ENCODE data around the gene GINS3. TPM values are rescaled to one million over a fixed set of nuclear protein-coding genes. Genes with fewer than 3 reads are reported as not detected.
"Not testable (repeated sequence)": the region's sequence is repeated elsewhere in the genome, so short reads cannot be mapped to it uniquely, and the experiment has no call there.

Gene GINS3
- total RNA-seq, 1 experiment from 2014 or later = 46.4 TPM

DNA sequence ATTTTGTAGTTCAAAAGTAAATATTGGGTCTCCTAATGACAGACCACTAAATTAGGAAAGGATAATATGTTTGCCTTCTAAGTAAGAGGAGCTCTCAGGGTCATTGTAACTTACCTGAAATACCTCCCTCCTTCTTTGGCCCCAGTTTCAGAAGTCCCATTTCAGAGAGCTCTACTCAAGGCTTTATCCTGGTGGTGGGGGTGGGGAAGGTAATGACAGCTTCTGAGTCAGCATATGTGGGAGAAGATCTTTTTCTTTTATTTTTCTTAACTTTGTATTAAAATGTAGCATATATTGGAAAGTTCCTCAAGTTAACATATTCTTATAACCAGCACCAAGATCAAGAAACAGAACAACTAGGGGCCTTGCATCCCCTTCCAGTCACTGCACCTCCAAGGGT lies 16.9 kb upstream of the GINS3 start:
- Histone ChIP-seq H3K4me1 (peaks cover 3% of the 10 kb centered on the region; the same call in 1 of the 2 replicates), H3K27me3 (peaks cover 4% of the 10 kb centered on the region; the same call in 1 of the 2 replicates), H3K27ac (no peak overlapping the region), H3K9me3 (replicated peaks) (no peaks in the 10 kb centered on the region), H3K36me3 (no peaks in the 10 kb centered on the region), H3K4me3 (no peak overlapping the region)
- no peak for DNase-seq

DNA sequence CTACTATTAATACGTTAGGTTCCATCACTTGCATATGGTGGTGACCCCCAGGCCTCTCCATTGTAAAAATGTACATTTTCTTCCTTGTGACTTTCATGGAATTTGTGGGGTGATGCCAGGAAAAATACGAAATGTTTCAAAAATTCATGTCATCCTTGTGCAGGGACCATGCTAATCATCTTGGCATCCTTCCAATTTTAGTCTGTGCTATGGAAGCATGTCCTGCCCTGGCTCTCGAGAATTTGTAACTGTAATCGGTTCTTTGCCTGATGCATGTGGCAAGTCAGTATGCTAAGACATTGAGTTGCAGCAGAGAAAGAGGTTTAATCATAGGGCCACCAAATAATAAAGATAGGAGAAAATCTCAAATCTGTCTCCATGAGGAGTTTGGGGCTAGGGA lies 14.3 kb upstream of the GINS3 start:
- Histone ChIP-seq H3K4me3 (no peak overlapping the region), H3K27me3 (peaks cover 4% of the 10 kb centered on the region; the same call in 1 of the 2 replicates), H3K27ac (no peak overlapping the region), H3K36me3 (no peaks in the 10 kb centered on the region), H3K9me3 (replicated peaks) (no peaks in the 10 kb centered on the region), H3K4me1 (peaks cover 3% of the 10 kb centered on the region; the same call in 1 of the 2 replicates)
- DNase-seq = peak in 1 of 2 experiments; percentile 35

DNA sequence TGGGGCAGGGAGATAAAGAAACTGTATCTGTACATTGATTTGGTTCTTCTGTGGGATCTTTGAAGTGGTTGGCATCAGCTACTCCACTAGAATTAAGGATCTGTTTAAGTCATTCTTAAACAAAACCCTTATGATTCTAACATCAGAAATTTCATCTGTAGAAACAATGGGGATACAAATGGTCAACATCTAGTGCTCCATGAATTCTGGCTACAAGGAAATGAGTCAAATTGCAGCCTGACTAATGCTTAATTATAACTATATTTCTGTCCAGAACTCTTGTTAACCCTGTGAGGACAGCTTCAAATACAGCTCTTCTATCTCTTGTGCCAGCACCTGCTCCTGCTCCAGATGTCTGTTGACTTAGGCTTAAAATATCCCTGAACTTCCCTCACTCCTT lies 13.9 kb upstream of the GINS3 start:
- Histone ChIP-seq H3K4me3 (no peak overlapping the region), H3K27me3 (peaks cover 4% of the 10 kb centered on the region; the same call in 1 of the 2 replicates), H3K27ac (no peak overlapping the region), H3K36me3 (no peaks in the 10 kb centered on the region), H3K9me3 (replicated peaks) (no peaks in the 10 kb centered on the region), H3K4me1 (peaks cover 3% of the 10 kb centered on the region; the same call in 1 of the 2 replicates)
- no peak for DNase-seq

DNA sequence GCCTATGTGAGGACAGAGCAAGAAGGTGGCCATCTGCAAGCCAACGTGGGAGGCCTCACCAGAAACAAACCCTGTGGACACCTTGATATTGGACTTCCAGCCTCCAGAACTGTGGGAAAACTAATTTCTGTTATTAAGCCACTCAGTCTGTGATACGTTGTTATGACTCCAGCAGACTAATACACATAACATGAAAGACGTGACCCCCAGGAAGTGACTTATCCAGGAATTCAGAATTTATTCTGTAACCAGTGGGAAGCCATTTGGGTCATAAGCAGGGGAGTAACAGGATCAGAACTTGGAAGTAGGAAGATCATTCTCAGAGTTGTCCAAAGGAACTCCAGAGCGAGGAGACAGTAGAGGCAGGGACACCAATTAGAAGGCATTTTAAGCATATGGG lies 12.5 kb upstream of the GINS3 start:
- Histone ChIP-seq H3K36me3 (no peaks in the 10 kb centered on the region), H3K9me3 (replicated peaks) (no peaks in the 10 kb centered on the region), H3K4me3 (no peak overlapping the region), H3K27me3 (peaks cover 4% of the 10 kb centered on the region; the same call in 1 of the 2 replicates), H3K27ac (no peak overlapping the region), H3K4me1 (peaks cover 3% of the 10 kb centered on the region; the same call in 1 of the 2 replicates)
- DNase-seq = no peak

DNA sequence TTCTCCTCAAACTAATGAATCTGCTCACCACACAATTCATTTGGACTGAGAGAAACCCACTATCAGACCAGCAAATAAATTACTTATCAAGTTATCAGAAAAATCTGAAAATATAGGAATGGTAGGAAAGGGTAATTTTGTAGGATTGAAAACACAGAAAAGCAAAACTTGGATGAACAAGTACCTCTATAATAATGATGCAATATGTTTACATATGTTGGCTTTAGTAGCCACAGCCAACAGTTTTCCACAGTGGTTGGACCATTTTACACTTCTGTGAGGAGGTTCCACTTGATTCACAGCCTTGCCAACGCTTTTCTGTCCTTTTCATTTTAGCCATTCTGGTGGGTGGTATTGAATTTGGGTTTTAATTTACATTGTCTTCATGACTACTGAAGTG lies 10.6 kb upstream of the GINS3 start:
- H3K9me3 ChIP-seq (replicated peaks) = no peaks in the 10 kb centered on the region
- no peak for DNase-seq
- H3K27me3 ChIP-seq = no peaks in the 10 kb centered on the region
- no peaks in the 10 kb centered on the region for H3K36me3 ChIP-seq
- H3K27ac ChIP-seq = no peak overlapping the region
- H3K4me3 ChIP-seq = no peak overlapping the region
- H3K4me1 ChIP-seq = peaks cover 3% of the 10 kb centered on the region; the same call in 1 of the 2 replicates

DNA sequence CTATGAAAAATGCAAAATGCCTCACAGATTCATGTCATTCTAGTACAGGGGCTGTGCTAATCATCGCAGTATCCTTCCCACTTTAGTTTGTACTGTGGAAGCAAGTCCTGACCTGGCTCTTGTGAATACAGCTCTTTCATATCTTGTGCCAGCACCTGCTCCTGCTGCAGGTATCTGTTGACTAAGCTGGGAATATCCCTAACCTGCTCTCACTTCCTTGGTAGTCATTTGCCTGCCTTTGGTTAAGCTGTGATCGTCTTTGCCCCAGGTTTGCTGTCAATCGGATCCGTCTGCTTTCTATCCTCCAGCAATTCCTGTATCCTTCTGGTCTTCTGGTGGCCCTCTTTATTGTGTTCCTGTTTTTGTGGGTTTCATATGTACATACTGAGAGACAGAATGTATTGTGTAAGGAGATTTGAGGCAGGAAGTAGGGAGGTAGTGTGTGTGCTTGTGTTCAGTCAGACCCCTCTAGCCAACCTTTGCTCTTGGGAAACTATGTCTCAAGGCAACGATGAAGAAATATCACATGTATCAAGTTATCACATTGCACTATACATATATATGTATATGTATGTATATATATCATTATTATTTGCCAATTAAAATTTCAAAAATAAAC lies 7.7 kb upstream of the GINS3 start:
- H3K4me1 ChIP-seq = no peaks in the 10 kb centered on the region
- no peaks in the 10 kb centered on the region for H3K9me3 ChIP-seq (replicated peaks)
- no peak overlapping the region for H3K27ac ChIP-seq
- H3K4me3 ChIP-seq = no peak overlapping the region
- DNase-seq = no peak
- no peaks in the 10 kb centered on the region for H3K36me3 ChIP-seq
- no peaks in the 10 kb centered on the region for H3K27me3 ChIP-seq

DNA sequence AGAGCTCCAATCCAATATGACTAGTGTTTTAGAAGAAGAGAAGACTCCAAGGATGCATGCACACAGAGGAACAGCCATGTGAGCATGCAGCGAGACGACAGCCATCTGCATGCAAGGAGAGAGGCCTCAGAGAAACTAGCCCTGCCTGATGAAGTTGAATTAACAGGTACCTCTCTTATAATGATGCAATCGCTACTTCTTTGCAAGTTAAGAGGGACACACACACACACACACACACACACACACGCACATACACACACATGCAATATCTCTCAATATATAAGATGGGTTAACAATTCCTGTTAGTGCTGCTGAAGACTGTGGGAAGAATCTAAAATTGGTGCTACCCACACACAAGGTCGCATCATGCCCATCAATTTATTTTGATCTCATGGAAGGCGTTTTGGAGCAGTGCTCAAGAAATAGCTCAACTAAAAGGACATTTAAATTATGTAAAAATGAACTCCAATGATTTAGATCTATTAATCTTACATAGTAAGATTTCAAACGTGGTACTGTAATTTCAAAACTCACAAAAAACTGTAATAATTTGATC lies 7.0 kb upstream of the GINS3 start:
- H3K9me3 ChIP-seq (replicated peaks) = no peaks in the 10 kb centered on the region
- no peak overlapping the region for H3K27ac ChIP-seq
- no peak for DNase-seq
- H3K4me1 ChIP-seq = no peaks in the 10 kb centered on the region
- no peaks in the 10 kb centered on the region; the same call in 1 of the 2 replicates for H3K27me3 ChIP-seq
- no peak overlapping the region for H3K4me3 ChIP-seq
- no peaks in the 10 kb centered on the region for H3K36me3 ChIP-seq

DNA sequence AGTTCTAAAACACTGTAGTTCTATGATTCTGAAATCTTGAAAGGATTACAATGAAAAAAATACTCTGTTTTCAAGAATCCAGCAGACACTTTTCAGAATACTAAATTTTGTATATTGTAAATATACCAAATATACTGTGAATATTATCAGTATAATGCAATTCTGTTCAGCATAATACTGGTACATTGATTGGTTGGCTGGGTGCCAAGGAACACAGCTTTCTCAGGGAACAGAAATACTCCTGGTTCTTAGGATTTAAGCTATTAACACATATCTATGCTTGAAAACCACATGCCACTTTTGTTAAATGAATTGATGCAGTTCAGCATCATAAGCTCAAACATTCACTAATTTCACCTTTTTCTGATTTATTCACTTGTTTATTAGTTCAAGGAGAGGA lies 2.5 kb upstream of the GINS3 start:
- Histone ChIP-seq H3K4me1 (peaks cover 4% of the 10 kb centered on the region; the same call in 1 of the 2 replicates), H3K4me3 (no peak overlapping the region), H3K27ac (no peak overlapping the region), H3K9me3 (replicated peaks) (no peaks in the 10 kb centered on the region), H3K36me3 (peaks cover 8% of the 10 kb centered on the region; the same call in 1 of the 2 replicates), H3K27me3 (no peaks in the 10 kb centered on the region; the same call in 1 of the 2 replicates)
- DNase-seq = no peak

DNA sequence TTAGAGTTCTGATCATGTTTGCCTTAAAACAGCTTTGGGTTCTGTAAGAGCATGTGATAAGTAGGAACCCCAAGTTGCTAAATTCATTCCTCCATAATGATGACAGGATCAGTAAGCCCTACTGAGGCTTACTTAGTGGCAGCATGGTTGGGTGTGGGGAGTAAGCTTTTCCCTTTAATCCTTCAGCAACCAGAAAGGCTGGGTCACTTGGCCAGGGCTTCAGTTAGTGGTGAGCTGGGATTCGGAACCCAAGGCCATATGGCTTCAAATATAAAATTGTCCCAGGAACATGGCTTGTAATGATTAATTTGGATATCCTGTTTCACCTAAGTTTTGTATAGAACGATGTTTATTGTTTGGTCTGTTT lies 850 bp downstream of the GINS3 start:
- peak overlapping the region; percentile 97 for H3K4me3 ChIP-seq
- peaks cover 4% of the 10 kb centered on the region; the same call in 1 of the 2 replicates for H3K4me1 ChIP-seq
- DNase-seq = peak; percentile 18 to 58
- no peaks in the 10 kb centered on the region; the same call in 1 of the 2 replicates for H3K27me3 ChIP-seq
- H3K9me3 ChIP-seq (replicated peaks) = no peaks in the 10 kb centered on the region
- H3K36me3 ChIP-seq = peaks cover 12% of the 10 kb centered on the region; the same call in 1 of the 2 replicates
- H3K27ac ChIP-seq = peak overlapping the region; percentile 92

DNA sequence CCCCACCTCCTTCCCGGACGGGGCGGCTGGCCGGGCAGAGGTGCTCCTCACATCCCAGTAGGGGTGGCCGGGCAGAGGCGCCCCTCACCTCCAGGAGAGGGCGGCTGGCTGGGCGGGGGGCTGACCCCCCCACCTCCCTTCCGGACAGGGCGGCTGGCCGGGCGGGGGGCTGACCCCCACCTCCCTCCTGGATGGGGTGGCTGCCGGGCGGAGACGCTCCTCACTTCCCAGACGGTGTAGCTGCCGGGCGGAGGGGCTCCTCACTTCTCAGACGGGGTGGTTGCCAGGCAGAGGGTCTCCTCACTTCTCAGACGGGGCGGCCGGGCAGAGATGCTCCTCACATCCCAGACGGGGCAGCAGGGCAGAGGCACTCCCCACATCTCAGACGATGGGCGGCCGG lies 4.6 kb downstream of the GINS3 start:
- not testable (repeated sequence) for H3K9me3 ChIP-seq (replicated peaks); H3K27ac ChIP-seq; H3K4me1 ChIP-seq; H3K27me3 ChIP-seq; DNase-seq; H3K4me3 ChIP-seq
- H3K36me3 ChIP-seq = peaks cover 30% of the 10 kb centered on the region

DNA sequence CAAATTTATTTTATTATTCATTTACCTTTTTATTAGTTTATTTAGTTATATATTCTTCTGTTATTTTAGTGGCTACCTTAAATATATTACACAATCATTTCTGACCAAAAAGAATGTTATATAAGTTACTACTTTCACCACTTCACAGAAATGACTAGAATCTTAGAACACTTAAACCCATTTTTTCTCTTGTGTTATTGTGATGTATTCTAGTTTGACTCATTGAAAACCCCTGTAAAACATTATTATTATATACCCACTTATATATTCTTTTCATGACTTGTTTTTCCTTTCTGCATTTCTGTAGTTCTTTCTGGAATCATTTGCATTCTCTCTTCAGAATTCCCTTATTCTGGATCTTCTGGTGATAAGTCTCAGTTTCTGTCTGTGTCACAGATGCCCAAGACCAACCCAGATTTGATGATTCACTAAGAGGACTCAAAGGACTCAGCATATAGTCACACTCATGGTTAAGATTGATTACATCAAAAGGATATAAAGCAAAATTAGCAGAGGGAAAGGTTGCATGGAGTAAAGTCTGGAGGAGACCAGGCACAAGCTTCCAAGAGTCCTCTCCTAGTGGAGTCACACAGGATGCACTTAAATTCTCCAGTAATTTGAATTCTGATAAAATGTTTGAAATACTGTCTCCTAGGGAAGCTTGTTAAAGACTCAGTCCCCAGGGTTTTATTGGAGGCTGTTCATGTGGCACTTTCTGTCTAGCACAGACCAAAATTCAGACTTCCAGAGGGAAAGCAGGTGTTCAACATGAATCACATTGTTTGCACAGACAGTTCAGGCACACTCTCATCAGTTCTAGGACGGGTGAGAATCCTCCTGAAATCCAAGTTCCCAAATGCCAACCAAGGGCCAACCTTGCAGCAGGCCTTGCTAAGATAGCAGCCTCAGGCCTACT lies 7.7 kb downstream of the GINS3 start:
- Histone ChIP-seq H3K36me3 (peaks cover 46% of the 10 kb centered on the region), H3K9me3 (replicated peaks) (no peaks in the 10 kb centered on the region), H3K4me3 (no peak overlapping the region), H3K4me1 (no peaks in the 10 kb centered on the region), H3K27me3 (no peaks in the 10 kb centered on the region), H3K27ac (no peak overlapping the region)
- DNase-seq = peak in 1 of 2 experiments; percentile 27

DNA sequence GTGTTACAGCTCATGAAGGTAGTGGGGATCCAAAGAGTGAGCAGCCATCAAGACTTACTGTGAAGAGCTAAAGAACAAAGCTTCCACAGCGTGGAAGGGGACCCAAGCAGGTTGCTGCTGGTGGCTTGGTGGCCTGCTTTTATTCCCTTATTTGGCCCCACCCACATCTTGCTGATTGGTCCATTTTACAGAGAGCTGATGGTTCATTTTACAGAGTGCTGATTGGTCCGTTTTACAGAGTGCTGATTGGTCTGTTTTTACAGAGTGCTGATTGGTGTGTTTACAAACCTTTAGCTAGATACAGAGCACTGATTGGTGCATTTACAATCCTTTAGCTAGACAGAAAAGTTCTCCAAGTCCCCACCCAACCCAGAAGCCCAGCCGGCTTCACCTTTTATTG lies 9.0 kb downstream of the GINS3 start:
- DNase-seq; H3K27me3 ChIP-seq; H3K4me1 ChIP-seq; H3K4me3 ChIP-seq; H3K27ac ChIP-seq; H3K9me3 ChIP-seq (replicated peaks): not testable (repeated sequence)
- H3K36me3 ChIP-seq = peaks cover 49% of the 10 kb centered on the region

DNA sequence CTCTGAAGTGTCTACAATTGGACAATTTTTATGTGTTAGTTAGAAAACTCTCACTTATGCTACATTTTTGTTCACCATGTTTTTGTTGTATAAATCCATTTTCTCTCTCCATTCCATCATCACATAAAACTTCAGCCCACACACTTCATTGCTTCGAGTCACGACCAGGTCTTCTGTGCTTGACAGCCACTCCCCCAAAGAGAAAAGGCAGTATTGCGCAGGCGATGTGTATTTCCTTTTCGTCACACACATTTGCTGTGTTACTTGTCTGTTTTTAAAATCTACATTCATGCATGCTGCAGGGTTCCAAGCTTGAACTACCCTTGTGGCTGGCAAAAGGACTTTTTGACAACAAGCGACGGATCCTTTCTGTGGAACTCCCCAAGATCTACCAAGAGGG lies 10.5 kb downstream of the GINS3 start:
- H3K27ac ChIP-seq = no peak overlapping the region
- H3K36me3 ChIP-seq = peaks cover 49% of the 10 kb centered on the region
- H3K9me3 ChIP-seq (replicated peaks) = no peaks in the 10 kb centered on the region
- H3K4me3 ChIP-seq = no peak overlapping the region
- no peaks in the 10 kb centered on the region for H3K27me3 ChIP-seq
- DNase-seq = no peak
- no peaks in the 10 kb centered on the region for H3K4me1 ChIP-seq

DNA sequence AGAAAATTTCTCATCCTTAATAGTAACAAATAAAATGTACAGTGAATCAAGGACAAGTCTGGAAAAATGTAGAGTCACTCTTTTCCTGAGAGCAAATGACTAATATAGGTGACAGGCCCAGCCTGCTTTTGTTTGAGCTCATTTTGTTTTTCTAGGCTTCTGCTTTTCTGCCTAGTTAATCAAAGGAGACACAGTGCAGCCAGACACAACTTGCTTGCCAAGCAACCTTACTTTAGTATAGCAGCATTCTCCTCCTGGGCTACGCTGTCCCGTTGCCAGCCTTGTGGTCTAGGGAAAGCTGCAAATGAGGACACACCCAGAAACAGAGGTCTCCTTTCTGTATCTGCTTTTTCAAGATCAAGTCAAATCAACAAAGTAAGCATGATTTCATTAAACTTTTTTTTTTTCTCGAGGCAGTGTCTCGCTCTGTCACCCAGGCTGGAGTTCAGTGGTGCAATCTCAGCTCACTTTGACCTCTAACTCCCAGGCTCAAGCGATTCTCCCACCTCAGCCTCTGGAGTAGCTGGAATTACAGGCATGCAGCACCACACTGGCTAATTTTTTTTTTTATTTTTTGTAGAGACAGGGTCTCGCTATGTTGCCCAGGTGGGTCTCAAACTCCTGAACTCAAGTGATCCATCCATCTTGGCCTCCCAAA lies 17.2 kb downstream of the GINS3 start:
- Histone ChIP-seq H3K9me3 (replicated peaks) (no peaks in the 10 kb centered on the region; the same call in 1 of the 2 replicates), H3K36me3 (peaks cover 11% of the 10 kb centered on the region), H3K4me1 (peaks cover 6% of the 10 kb centered on the region), H3K4me3 (no peak overlapping the region), H3K27ac (no peak overlapping the region), H3K27me3 (no peaks in the 10 kb centered on the region)
- peak in 1 of 2 experiments; percentile 25 for DNase-seq

All from SJCRH30 (cell line).